ENCODE results near the gene GPER1.

The GPER1 gene

DNA sequence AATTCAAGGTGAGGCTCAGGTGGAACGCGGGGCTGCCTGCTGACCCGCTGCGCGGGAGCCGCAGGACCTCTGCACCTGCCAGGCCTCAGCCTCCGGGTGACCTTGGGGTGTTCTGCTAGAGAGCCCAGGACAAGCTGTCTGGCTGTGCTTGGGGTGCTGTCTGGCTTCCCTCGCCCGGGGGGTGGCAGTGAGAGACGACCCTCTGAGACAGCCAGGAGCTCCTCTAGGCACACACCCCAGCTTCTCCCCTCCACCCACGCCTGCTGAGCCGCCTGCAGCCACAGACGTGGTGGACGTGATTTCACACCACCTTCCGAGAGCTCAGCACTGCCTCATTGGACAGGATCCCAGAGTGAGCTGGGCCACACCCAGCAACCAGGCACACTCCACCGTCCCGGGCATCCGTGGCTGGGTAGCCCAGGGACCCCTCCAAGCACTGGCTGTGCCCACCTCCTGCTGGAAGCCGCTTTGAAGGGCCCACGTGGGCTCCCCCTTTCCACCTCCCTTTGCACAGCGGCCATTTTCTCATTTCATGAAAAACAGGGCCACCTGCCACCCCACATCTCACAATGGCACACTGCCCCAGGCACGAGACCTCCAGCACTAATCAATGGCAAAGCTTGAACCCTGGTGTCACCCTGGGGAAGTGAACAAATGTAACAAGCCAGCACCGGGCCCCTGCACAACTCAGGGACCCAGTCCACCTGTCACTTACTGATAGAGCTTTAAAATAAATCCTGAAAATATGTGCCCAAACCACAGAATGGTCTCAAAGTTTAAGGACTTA lies 37.1 kb downstream of the GPER1 start:
- TF ChIP-seq SIN3A (IDR thresholded peaks at IDR 0.05; ENCODE audit: borderline replicate concordance, insufficient read depth, low read length) (no peak), POLR2AphosphoS5 (IDR thresholded peaks at IDR 0.05; ENCODE audit: low read depth, low read length) (no peak), FOXP2 (optimal IDR thresholded peaks at IDR 0.05; ENCODE audit: borderline replicate concordance, extremely low read depth, extremely low read length, insufficient read depth) (no peak)
- TF ChIP-seq, protein P1, sequence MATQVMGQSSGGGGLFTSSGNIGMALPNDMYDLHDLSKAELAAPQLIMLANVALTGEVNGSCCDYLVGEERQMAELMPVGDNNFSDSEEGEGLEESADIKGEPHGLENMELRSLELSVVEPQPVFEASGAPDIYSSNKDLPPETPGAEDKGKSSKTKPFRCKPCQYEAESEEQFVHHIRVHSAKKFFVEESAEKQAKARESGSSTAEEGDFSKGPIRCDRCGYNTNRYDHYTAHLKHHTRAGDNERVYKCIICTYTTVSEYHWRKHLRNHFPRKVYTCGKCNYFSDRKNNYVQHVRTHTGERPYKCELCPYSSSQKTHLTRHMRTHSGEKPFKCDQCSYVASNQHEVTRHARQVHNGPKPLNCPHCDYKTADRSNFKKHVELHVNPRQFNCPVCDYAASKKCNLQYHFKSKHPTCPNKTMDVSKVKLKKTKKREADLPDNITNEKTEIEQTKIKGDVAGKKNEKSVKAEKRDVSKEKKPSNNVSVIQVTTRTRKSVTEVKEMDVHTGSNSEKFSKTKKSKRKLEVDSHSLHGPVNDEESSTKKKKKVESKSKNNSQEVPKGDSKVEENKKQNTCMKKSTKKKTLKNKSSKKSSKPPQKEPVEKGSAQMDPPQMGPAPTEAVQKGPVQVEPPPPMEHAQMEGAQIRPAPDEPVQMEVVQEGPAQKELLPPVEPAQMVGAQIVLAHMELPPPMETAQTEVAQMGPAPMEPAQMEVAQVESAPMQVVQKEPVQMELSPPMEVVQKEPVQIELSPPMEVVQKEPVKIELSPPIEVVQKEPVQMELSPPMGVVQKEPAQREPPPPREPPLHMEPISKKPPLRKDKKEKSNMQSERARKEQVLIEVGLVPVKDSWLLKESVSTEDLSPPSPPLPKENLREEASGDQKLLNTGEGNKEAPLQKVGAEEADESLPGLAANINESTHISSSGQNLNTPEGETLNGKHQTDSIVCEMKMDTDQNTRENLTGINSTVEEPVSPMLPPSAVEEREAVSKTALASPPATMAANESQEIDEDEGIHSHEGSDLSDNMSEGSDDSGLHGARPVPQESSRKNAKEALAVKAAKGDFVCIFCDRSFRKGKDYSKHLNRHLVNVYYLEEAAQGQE (IDR thresholded peaks at IDR 0.05; ENCODE audit: insufficient read depth in 1 of 2, low read depth in 2 of 2, low read length in 2 of 2): no peak

GRCh38 chr7:1125603-1125969 lies 37.7 kb downstream of the GPER1 start:
- no peak for TF ChIP-seq FOXP2 (optimal IDR thresholded peaks at IDR 0.05; ENCODE audit: borderline replicate concordance, extremely low read depth, extremely low read length, insufficient read depth)
- TF ChIP-seq POLR2AphosphoS5 (IDR thresholded peaks at IDR 0.05; ENCODE audit: low read depth, low read length): no peak
- TF ChIP-seq SIN3A (IDR thresholded peaks at IDR 0.05; ENCODE audit: borderline replicate concordance, insufficient read depth, low read length): no peak

DNA sequence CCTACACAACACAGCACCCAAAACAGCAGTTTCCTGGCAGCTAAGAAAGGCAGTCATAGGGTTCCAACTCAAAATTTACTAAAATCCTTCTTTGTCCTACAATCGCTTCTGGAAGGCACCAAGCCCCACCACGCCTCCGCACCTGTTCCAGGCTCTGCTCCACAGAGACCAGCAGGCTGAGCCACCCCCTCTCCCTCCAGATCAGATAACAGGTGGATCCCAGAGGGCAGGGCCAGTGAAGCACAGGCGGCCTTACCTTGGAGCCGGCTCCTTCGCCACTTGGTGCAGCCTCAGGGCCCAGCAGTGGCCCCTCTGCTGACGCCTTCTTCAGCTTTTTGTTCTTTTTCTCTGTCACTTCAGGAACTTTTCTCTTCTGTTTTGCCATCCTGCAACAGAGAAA lies 39.1 kb downstream of the GPER1 start:
- TF ChIP-seq FOXP2 (optimal IDR thresholded peaks at IDR 0.05; ENCODE audit: borderline replicate concordance, extremely low read depth, extremely low read length, insufficient read depth) (no peak), TAF1 (IDR thresholded peaks at IDR 0.05; ENCODE audit: borderline replicate concordance, insufficient read depth, low read length) (no peak), SIN3A (IDR thresholded peaks at IDR 0.05; ENCODE audit: borderline replicate concordance, insufficient read depth, low read length) (no peak), POLR2AphosphoS5 (IDR thresholded peaks at IDR 0.05; ENCODE audit: low read depth, low read length) (no peak)
- TF ChIP-seq, protein P1 (IDR thresholded peaks at IDR 0.05; ENCODE audit: insufficient read depth in 1 of 2, low read depth in 2 of 2, low read length in 2 of 2): no peak

DNA sequence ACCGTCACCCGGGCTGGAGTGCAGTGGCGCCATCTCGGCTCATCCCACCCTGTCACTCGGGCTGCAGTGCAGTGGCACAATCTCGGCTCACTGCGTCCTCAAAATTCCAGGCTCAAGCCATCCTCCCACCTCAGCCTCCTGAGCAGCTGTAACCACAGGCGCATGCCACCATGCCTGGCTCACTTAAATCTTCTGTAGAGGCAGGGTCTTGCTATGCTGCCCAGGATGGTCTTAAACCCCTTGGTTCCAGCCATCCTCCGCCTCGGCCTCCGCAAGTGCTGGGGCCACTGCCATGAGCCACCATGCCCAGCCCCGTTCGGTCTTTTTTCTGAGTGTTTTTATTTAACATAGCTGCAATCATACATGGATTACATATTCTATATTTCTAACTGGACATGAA lies 41.5 kb downstream of the GPER1 start:
- TF ChIP-seq SIN3A (IDR thresholded peaks at IDR 0.05; ENCODE audit: borderline replicate concordance, insufficient read depth, low read length) (no peak), TAF1 (IDR thresholded peaks at IDR 0.05; ENCODE audit: borderline replicate concordance, insufficient read depth, low read length) (no peak), FOXP2 (optimal IDR thresholded peaks at IDR 0.05; ENCODE audit: borderline replicate concordance, extremely low read depth, extremely low read length, insufficient read depth) (no peak), POLR2AphosphoS5 (IDR thresholded peaks at IDR 0.05; ENCODE audit: low read depth, low read length) (no peak)
- TF ChIP-seq, protein P1 (IDR thresholded peaks at IDR 0.05; ENCODE audit: insufficient read depth in 1 of 2, low read depth in 2 of 2, low read length in 2 of 2): no peak

DNA sequence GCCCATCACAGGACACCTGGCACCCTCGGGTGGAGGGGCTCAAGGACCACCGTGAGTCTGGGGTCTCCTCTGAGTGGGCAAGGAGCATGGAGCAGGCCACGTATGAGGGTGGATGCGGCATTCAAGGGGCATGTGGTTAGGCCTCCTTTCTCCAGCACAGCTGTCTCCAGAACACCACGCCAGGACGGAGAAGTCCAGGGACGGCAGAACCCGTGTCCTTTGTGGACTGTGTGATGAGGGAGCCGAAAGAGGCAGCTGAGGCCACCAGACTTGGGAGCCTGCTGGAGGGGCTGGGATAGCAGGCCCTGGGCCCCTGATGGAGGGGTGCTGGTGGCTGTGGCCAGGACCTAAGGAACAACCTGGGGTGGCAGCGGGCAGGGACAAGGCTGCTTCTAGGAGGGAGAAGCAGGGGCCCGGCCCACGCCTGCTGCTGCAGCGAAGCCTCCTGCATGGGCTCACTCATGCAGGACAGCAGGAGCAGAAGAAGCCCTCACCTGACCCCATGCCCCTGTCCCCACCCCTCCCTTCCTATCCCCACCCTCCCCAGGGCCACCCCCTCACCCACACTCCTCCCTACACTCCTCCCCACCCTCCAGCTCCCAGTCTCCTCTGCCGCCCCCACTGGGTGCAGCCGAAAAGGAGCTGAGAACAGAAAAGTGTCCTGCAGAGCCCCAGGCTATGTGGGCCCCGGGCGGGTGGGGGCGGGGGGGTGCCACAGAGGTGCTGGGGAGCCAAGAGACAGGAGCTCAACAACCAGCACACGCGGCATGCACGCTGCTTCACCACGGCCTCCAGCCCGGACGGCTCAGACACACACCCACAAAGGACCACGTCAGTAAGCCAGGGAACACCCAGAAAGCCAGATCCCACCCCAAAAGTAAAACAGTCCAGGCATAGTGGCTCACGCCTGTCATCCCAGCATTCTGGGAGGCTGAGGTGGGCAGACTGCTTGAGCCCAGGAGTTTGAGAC lies 42.4 kb downstream of the GPER1 start:
- TF ChIP-seq FOXP2 (optimal IDR thresholded peaks at IDR 0.05; ENCODE audit: borderline replicate concordance, extremely low read depth, extremely low read length, insufficient read depth) (no peak), TAF1 (IDR thresholded peaks at IDR 0.05; ENCODE audit: borderline replicate concordance, insufficient read depth, low read length) (no peak), SIN3A (IDR thresholded peaks at IDR 0.05; ENCODE audit: borderline replicate concordance, insufficient read depth, low read length) (no peak), POLR2AphosphoS5 (IDR thresholded peaks at IDR 0.05; ENCODE audit: low read depth, low read length) (no peak)
- TF ChIP-seq, protein P1 (IDR thresholded peaks at IDR 0.05; ENCODE audit: insufficient read depth in 1 of 2, low read depth in 2 of 2, low read length in 2 of 2): no peak

Data from PFSK-1 (cell line).